ENCODE data around the gene MAPK9.

MAPK9 gene

GRCh38 chr5:180324601-180324950, 32.7 kb upstream of the MAPK9 start:
- H3K4me2 ChIP-seq (ENCODE audit: low read length): no peak overlapping the region
- no peak overlapping the region for H3K27ac ChIP-seq (ENCODE audit: low read depth, low read length)
- no peaks in the 10 kb centered on the region for H3K4me1 ChIP-seq (ENCODE audit: control insufficient read depth, low read length)
- H4K20me1 ChIP-seq (ENCODE audit: control insufficient read depth, insufficient read depth, low read depth, low read length): no peaks in the 10 kb centered on the region
- no peaks in the 10 kb centered on the region for H3K79me2 ChIP-seq (ENCODE audit: control insufficient read depth, low read length)
- no peak overlapping the region for H3K4me3 ChIP-seq (ENCODE audit: low read length)
- no peaks in the 10 kb centered on the region for H3K36me3 ChIP-seq (ENCODE audit: control insufficient read depth, low read length)
- H3K27me3 ChIP-seq (ENCODE audit: control insufficient read depth, low read length): no peaks in the 10 kb centered on the region
- H3F3A ChIP-seq (ENCODE audit: control insufficient read depth, insufficient read depth): no peaks in the 10 kb centered on the region
- no peaks in the 10 kb centered on the region for H3K9me3 ChIP-seq (ENCODE audit: control insufficient read depth, insufficient read depth, low read length)
- no peak for TF ChIP-seq EZH2phosphoT487 (IDR thresholded peaks at IDR 0.05; ENCODE audit: borderline replicate concordance, low read length)
- TF ChIP-seq CTCF (IDR thresholded peaks at IDR 0.05; ENCODE audit: low read depth, low read length, poor library complexity, severe bottlenecking): no peak
- no peaks in the 10 kb centered on the region for H3K9me2 ChIP-seq (replicated peaks; ENCODE audit: control insufficient read depth, low read length)

GRCh38 chr5:180323941-180324600, 32.2 kb upstream of the MAPK9 start:
- Histone ChIP-seq H3K79me2 (ENCODE audit: control insufficient read depth, low read length) (no peaks in the 10 kb centered on the region), H3K36me3 (ENCODE audit: control insufficient read depth, low read length) (no peaks in the 10 kb centered on the region), H3K9me2 (replicated peaks; ENCODE audit: control insufficient read depth, low read length) (no peaks in the 10 kb centered on the region), H3K27me3 (ENCODE audit: control insufficient read depth, low read length) (no peaks in the 10 kb centered on the region), H4K20me1 (ENCODE audit: control insufficient read depth, insufficient read depth, low read depth, low read length) (no peaks in the 10 kb centered on the region), H3K27ac (ENCODE audit: low read depth, low read length) (no peak overlapping the region), H3K4me3 (ENCODE audit: low read length) (no peak overlapping the region), H3K4me1 (ENCODE audit: control insufficient read depth, low read length) (no peaks in the 10 kb centered on the region), H3K9me3 (ENCODE audit: control insufficient read depth, insufficient read depth, low read length) (no peaks in the 10 kb centered on the region), H3F3A (ENCODE audit: control insufficient read depth, insufficient read depth) (no peaks in the 10 kb centered on the region), H3K4me2 (ENCODE audit: low read length) (no peak overlapping the region)
- TF ChIP-seq CTCF (IDR thresholded peaks at IDR 0.05; ENCODE audit: low read depth, low read length, poor library complexity, severe bottlenecking) (no peak), EZH2phosphoT487 (IDR thresholded peaks at IDR 0.05; ENCODE audit: borderline replicate concordance, low read length) (no peak)

GRCh38 chr5:180323160-180323559, 31.3 kb upstream of the MAPK9 start:
- H3K36me3 ChIP-seq (ENCODE audit: control insufficient read depth, low read length): no peaks in the 10 kb centered on the region

More at GRCh38 chr5:180323160-180323559, 31.3 kb upstream of the MAPK9 start:
- H3K9me3 ChIP-seq (ENCODE audit: control insufficient read depth, insufficient read depth, low read length): no peaks in the 10 kb centered on the region
- no peaks in the 10 kb centered on the region for H3K9me2 ChIP-seq (replicated peaks; ENCODE audit: control insufficient read depth, low read length)
- H3K27me3 ChIP-seq (ENCODE audit: control insufficient read depth, low read length): no peaks in the 10 kb centered on the region
- H3K4me2 ChIP-seq (ENCODE audit: low read length): no peak overlapping the region
- H4K20me1 ChIP-seq (ENCODE audit: control insufficient read depth, insufficient read depth, low read depth, low read length): no peaks in the 10 kb centered on the region
- no peak for TF ChIP-seq CTCF (IDR thresholded peaks at IDR 0.05; ENCODE audit: low read depth, low read length, poor library complexity, severe bottlenecking)
- H3K4me3 ChIP-seq (ENCODE audit: low read length): no peak overlapping the region
- H3F3A ChIP-seq (ENCODE audit: control insufficient read depth, insufficient read depth): no peaks in the 10 kb centered on the region
- H3K27ac ChIP-seq (ENCODE audit: low read depth, low read length): no peak overlapping the region
- H3K4me1 ChIP-seq (ENCODE audit: control insufficient read depth, low read length): no peaks in the 10 kb centered on the region
- no peaks in the 10 kb centered on the region for H3K79me2 ChIP-seq (ENCODE audit: control insufficient read depth, low read length)

Measured in DOHH2 (cell line).